Kidney epithelial cell (primary cell): ENCODE data around the gene CELF5. TPM values are rescaled to one million over a fixed set of nuclear protein-coding genes. Genes with fewer than 3 reads are reported as not detected.

Experiments used
- DNase-seq: peaks from one replicate; pipeline ENCODE4 v3.0.0-alpha.2; 2010; ENCODE audit warnings: low read depth
- H3K27me3 ChIP-seq: 2 replicates; pipeline ENCODE4 v1.6.0; 2011; ENCODE audit warnings: low read length; ENCODE audit not compliant: control insufficient read depth, insufficient read depth
- H3K36me3 ChIP-seq: 2 replicates; pipeline ENCODE4 v1.5.1; 2011; ENCODE audit warnings: low read length; ENCODE audit not compliant: control insufficient read depth, insufficient read depth
- H3K4me3 ChIP-seq: 2 replicates; pipeline ENCODE4 v1.5.1; 2011; ENCODE audit warnings: low read depth, mild to moderate bottlenecking, control low read depth, low read length
- CTCF ChIP-seq: IDR thresholded peaks from 2 replicates; pipeline ENCODE4 v1.5.1; 2011; ENCODE audit warnings: mild to moderate bottlenecking, moderate library complexity, low read length, control low read depth, inconsistent platforms; ENCODE audit not compliant: insufficient read depth, poor library complexity, severe bottlenecking
- total RNA-seq: library from RNA; depleted of rRNA; stranded (reverse); fragments of >200 nt; gene quantifications from 2 replicates; pipeline ENCODE4 v1.2.3, GENCODE V29; 2015

Gene CELF5
- total RNA-seq, 1 donor from 2014 or later: 0.17 TPM

GRCh38 chr19:3275583-3276340 is 51.3 kb downstream of the CELF5 start:
- Histone ChIP-seq H3K27me3 (peaks cover 50% of the 10 kb centered on the region), H3K36me3 (no peaks in the 10 kb centered on the region), H3K4me3 (peak overlapping the region; percentile 25)
- no peak for DNase-seq
- TF ChIP-seq CTCF: peak; percentile 68

GRCh38 chr19:3276341-3276799 is 51.9 kb downstream of the CELF5 start:
- H3K36me3 ChIP-seq: no peaks in the 10 kb centered on the region
- peaks cover 54% of the 10 kb centered on the region for H3K27me3 ChIP-seq
- no peak for DNase-seq
- H3K4me3 ChIP-seq: no peak overlapping the region
- TF ChIP-seq CTCF: no peak

- Histone ChIP-seq H3K4me3 (no peak overlapping the region), H3K27me3 (peaks cover 59% of the 10 kb centered on the region), H3K36me3 (no peaks in the 10 kb centered on the region)
- no peak for TF ChIP-seq CTCF
- DNase-seq: no peak
Observed at GRCh38 chr19:3277649-3278048, 53.2 kb downstream of the CELF5 start.

GRCh38 chr19:3278294-3278693 is 53.8 kb downstream of the CELF5 start:
- no peak for TF ChIP-seq CTCF
- Histone ChIP-seq H3K27me3 (peaks cover 59% of the 10 kb centered on the region), H3K4me3 (no peak overlapping the region), H3K36me3 (no peaks in the 10 kb centered on the region)
- no peak for DNase-seq

- no peak for DNase-seq
- TF ChIP-seq CTCF: no peak
- H3K27me3 ChIP-seq: peaks cover 55% of the 10 kb centered on the region
- no peaks in the 10 kb centered on the region for H3K36me3 ChIP-seq
- H3K4me3 ChIP-seq: no peak overlapping the region
Observed at GRCh38 chr19:3278749-3279148, 54.3 kb downstream of the CELF5 start.

GRCh38 chr19:3279306-3279705 is 54.8 kb downstream of the CELF5 start:
- Histone ChIP-seq H3K36me3 (no peaks in the 10 kb centered on the region), H3K4me3 (no peak overlapping the region), H3K27me3 (peaks cover 52% of the 10 kb centered on the region)
- DNase-seq: no peak
- TF ChIP-seq CTCF: no peak
